Ovary (tissue), 3 donors: Measurements from ENCODE around the gene MYH9.
"Not testable (repeated sequence)": the region's sequence is repeated elsewhere in the genome, so short reads cannot be mapped to it uniquely, and the experiment has no call there.

ENCODE experiments used
- EP300 ChIP-seq: sonication (generic); formaldehyde crosslinking; IDR thresholded peaks from one replicate; pipeline ENCODE4 v1.6.1; 2017; ENCODE audit warnings: antibody characterized with exemption
- POLR2A ChIP-seq: fragments of 450-650 bp; IDR thresholded peaks from one replicate; pipeline ENCODE4 v1.6.1; 2017; ENCODE audit warnings: antibody characterized with exemption, mild to moderate bottlenecking, moderate library complexity
- TF ChIP-seq, protein P1 (sequence below), 3 donors: fragments of 450-650 bp in 2 of 3; fragments of 200-600 bp in 1 of 3; IDR thresholded peaks; one replicate each; pipeline versions ENCODE4 v1.5.1 to v1.8.0; 2016 to 2022; ENCODE audit warnings: antibody characterized with exemption in 3 of 3, mild to moderate bottlenecking in 1 of 3
- donor health status: DM: no; HTN: no; CAD: no.

GRCh38 chr22:36262307-36262706, 125.5 kb downstream of the MYH9 start:
- TF ChIP-seq, protein P1, sequence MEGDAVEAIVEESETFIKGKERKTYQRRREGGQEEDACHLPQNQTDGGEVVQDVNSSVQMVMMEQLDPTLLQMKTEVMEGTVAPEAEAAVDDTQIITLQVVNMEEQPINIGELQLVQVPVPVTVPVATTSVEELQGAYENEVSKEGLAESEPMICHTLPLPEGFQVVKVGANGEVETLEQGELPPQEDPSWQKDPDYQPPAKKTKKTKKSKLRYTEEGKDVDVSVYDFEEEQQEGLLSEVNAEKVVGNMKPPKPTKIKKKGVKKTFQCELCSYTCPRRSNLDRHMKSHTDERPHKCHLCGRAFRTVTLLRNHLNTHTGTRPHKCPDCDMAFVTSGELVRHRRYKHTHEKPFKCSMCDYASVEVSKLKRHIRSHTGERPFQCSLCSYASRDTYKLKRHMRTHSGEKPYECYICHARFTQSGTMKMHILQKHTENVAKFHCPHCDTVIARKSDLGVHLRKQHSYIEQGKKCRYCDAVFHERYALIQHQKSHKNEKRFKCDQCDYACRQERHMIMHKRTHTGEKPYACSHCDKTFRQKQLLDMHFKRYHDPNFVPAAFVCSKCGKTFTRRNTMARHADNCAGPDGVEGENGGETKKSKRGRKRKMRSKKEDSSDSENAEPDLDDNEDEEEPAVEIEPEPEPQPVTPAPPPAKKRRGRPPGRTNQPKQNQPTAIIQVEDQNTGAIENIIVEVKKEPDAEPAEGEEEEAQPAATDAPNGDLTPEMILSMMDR (IDR thresholded peaks at IDR 0.05), result not testable (repeated sequence)
- not testable (repeated sequence) for TF ChIP-seq POLR2A, EP300
